ENCODE data around the gene TP53.

TP53 gene

GRCh38 chr17:7700510-7700909, 13.2 kb upstream of the TP53 start:
- no peak overlapping the region for H3K4me3 ChIP-seq (replicated peaks; ENCODE audit: low read depth, low read length)
- DNase-seq (ENCODE audit: low read depth), result no peak
- TF ChIP-seq CTCF (IDR thresholded peaks at IDR 0.05; ENCODE audit: low read length, missing control alignments), result no peak

GRCh38 chr17:7697828-7698588, 10.7 kb upstream of the TP53 start:
- no peak for TF ChIP-seq CTCF (IDR thresholded peaks at IDR 0.05; ENCODE audit: low read length, missing control alignments)
- no peak for DNase-seq (ENCODE audit: low read depth)
- no peak overlapping the region for H3K4me3 ChIP-seq (replicated peaks; ENCODE audit: low read depth, low read length)

- no peak for TF ChIP-seq CTCF (IDR thresholded peaks at IDR 0.05; ENCODE audit: low read length, missing control alignments)
- no peak for DNase-seq (ENCODE audit: low read depth)
- no peak overlapping the region for H3K4me3 ChIP-seq (replicated peaks; ENCODE audit: low read depth, low read length)
These were observed 8.3 kb upstream of the TP53 start for GRCh38 chr17:7695586-7695985.

GRCh38 chr17:7688808-7689316, 1.6 kb upstream of the TP53 start:
- TF ChIP-seq CTCF (IDR thresholded peaks at IDR 0.05; ENCODE audit: low read length, missing control alignments), result no peak
- H3K4me3 ChIP-seq (replicated peaks; ENCODE audit: low read depth, low read length), result peak overlapping the region; percentile 62
- no peak for DNase-seq (ENCODE audit: low read depth)

GRCh38 chr17:7687908-7688807, 868 bp upstream of the TP53 start, which contains the start of gene WRAP53:
TSS of gene WRAP53 (plus strand) at chr17:7688477. CDS start at chr17:7688649, 172 bp downstream.
- DNase-seq (ENCODE audit: low read depth), result peak; percentile 99
- peak within 1 kb of the TSS; percentile 99 for H3K4me3 ChIP-seq (replicated peaks; ENCODE audit: low read depth, low read length)
- peak; percentile 98 for TF ChIP-seq CTCF (IDR thresholded peaks at IDR 0.05; ENCODE audit: low read length, missing control alignments)

- TF ChIP-seq CTCF (IDR thresholded peaks at IDR 0.05; ENCODE audit: low read length, missing control alignments), result no peak
- peak; percentile 85 for DNase-seq (ENCODE audit: low read depth)
- H3K4me3 ChIP-seq (replicated peaks; ENCODE audit: low read depth, low read length), result peak overlapping the region; percentile 99
These were observed 843 bp downstream of the TP53 start for GRCh38 chr17:7686222-7687071.

Measured in fibroblast of pulmonary artery (primary cell).